NCI-H446 treated with DMSO at 0.1 percent for 48 hours (cell line): ENCODE results near the gene HHAT.

ENCODE experiments used
- DNase-seq: peaks from one replicate; lab custom pipeline; 2025; lab: John Stamatoyannopoulos, UW

HHAT gene

GRCh38 chr1:210551899-210552298 is 223.2 kb downstream of the HHAT start:
- no peak for DNase-seq

- DNase-seq: no peak
Measured at GRCh38 chr1:210553711-210554110, 225.0 kb downstream of the HHAT start.

DNA sequence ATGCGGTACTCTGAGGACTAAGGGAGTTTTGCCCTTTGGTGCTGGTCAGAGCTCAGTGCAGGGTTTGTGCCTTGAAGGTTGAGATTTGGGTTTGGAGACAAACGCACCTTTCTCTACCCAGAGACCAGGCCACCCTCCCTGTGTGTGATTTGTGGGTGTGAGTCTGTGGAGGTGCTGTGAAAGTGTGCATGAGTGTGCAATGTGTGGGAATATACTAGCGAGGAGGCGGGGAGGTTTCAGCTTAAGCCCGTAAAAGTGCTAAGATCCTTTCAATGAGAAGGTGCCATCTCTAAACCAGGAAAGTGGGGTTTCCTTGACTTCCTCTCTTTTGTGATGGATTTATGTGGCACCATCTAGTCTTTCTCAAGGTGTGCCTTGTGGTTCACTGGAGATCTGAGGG is 225.7 kb downstream of the HHAT start:
- no peak for DNase-seq

DNA sequence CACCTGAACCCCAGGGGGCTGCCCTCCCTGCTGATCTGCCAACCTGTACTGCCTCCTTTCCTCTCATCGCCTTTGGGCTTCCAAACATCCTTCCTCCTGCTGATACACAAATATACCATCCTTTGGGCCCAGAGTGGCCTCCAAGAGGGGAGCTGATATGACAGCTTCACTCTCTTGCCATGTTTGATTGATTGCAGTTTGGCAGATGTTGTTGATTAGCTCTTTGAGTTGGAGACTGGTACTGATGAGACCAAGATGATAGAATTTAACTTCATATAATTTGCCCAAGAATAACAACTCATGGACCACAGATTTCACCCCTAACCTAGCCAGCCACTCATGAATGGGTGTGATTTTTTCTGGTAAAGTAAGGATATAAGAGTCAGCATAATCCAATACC is 227.8 kb downstream of the HHAT start:
- no peak for DNase-seq

DNA sequence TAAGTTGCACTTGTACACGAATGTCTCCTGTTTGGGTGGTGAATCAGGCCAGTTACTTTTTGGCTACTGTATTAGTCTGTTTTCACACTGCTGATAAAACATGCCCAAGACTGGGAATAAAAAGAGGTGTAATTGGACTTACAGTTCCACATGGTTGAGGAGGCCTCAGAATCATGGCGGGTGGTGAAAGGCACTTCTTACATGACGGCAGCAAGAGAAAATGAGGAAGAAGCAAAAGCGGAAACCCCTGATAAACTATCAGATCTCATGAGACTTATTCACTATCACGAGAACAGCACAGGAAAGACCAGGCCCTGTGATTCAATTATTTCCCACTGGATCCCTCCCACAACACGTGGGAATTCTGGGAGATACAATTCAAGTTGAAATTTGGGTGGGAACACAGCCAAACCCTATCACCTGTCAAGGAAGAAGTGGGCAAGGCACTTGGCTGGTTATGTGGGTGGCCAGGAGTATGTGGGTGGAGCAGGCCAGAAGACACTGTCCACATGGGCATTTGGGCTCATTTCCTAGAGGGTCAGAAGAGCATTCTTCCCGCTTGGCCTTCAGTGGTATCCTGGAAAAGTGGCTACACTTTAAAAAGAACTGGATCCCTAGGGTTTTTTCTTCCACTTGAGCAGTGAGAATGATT is 228.8 kb downstream of the HHAT start:
- DNase-seq: no peak

- no peak for DNase-seq
Measured at GRCh38 chr1:210558302-210558701, 229.6 kb downstream of the HHAT start.

DNA sequence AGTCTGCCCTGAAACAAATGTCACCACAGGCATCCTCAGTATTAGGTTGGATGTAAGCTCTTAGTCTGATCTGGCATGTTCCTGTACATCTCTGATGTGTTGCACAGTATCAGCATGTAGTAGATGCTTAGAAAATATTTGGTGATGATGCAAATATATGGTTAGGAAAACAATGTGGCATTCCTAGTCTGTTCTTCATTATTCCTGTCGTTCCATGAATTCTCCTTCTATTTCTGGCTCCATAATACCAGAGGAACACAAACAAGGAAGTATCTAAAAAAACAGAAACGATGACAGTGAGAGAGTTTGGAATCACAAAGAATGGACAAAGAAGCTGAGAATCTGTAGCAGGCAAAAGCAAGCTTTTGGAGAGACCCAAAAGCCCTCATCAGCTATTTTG is 236.6 kb downstream of the HHAT start:
- no peak for DNase-seq

DNA sequence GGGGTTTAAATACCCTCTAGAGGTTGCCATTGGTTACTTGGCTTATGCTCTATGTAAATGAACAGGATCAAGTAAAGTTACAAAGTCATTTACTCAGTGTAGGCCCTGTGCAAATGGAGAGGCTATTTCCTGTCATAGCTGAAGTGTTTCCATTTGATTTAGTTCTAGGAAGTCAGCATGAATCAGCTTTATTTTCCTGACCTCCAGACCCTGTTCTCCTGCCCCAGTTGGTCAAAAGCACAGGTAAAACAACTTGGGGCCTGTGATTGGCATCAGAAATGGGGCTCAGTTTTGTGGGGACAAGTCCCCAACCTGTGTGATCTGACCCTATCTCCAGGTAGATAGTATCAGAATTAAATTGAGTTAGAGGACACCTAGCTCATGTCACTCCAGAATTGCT is 239.9 kb downstream of the HHAT start:
- no peak for DNase-seq

DNA sequence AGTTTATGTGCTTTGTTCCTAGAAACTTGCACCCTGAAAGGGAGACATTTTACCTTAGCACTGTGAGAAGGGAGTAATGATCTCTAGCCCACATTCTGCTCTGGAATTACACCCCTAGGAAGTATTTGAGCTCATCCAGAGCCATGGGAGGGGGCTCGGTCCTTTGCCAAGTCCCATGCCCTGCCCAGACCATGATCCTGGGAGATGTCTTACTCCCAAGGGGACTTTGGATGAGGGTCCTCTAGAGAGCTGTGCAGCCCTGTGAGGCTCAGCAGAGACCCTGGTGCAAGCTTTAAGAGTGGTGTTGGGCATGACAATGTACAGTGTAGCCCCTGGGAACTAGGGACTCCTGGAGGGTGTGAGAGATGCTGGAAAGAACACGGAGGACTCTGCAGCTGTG is 241.4 kb downstream of the HHAT start:
- no peak for DNase-seq

DNA sequence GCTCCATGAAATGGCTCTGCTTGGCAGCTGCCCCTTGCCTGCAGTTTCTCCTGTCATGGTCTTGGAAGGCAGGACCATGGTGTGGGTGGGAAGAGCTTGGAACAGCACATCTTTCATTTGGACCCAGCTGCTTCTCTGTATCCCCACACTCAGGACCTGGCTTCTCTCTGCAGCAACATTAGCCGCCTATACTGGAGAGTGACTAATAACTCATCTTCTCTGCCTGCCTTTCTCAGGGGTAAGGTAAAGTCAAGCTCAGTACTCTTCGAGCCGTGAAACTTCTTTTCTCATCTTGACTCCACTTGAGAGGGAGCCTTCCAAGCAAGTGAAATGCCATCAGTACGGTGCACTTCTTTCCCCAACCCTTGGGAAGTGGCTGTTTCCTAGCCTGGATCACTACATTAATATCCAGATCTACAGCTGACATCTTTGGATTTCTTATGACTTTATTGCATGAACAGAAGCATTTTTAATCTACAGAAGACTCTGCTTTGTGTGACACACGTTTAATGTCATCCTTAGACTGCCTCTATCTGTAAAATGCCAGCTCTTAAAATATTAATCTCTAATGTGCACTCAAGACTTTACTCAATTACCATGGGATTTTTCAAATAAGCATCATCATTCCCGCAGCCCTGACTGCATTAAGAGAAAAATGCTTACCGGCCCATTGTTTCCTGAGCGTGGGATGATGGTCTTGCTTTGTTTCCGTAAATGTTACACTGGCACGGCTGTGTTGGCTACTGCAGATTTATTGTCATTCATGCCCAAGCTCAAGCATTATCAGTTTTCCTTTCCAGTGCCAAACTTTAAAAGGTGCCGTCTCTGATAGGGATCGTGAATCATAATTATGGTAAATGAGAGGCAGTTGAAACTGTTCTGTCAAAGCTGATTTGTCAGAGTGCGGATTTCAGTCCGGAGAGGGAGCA is 242.9 kb downstream of the HHAT start:
- no peak for DNase-seq

DNA sequence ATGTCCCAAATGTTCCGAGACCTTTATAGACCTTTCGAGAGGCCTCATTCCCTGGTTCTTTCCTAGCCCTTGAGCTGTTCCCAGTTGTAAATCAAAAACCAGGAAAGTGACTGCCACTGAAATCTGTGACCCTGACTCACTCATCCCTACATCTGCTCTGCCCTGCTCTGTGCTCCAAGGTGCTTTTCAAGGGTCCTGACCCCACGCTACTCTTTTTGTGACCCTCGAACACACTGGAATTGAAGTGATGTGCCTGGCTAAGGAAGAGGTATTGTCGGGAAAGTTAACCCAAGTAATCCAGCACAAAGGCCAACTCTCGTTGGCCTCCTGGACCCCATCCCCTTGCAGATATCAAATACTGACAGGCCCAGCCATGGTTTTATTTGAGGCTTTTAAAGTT is 244.4 kb downstream of the HHAT start:
- no peak for DNase-seq

- no peak for DNase-seq
Measured at GRCh38 chr1:210582205-210582970, 253.7 kb downstream of the HHAT start.

DNA sequence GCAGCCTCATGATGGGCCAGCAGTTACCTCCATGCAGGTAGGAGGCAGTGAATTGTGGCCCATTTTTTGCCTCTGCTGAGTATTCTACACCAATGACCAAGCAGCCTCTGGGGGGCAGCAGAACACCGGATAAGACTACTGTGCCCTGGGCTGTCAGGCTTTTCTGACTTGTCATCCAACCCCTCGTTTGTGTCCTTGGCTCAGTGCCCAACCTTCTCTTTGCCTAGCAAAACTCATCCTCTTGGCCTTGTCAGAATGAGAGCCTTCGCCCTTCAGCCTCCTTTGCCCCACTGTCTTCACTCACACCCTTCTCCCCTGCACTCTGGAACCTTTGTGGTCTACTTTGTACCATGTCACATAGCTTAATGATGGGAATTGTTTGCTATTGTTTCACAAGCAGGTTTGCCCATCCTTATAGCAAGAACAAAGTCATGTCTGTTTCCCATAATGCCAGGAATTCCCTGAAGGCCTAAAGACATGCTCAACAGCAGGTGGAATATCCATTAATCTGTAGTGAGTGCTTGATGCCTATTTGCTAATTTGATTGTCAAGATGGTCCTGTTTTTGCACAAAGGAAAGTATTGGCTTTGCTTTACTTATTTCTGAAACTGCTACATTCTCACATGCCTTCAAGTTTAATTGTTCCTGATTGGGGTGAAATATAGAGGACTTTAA is 255.9 kb downstream of the HHAT start:
- peak; percentile 83 for DNase-seq

DNA sequence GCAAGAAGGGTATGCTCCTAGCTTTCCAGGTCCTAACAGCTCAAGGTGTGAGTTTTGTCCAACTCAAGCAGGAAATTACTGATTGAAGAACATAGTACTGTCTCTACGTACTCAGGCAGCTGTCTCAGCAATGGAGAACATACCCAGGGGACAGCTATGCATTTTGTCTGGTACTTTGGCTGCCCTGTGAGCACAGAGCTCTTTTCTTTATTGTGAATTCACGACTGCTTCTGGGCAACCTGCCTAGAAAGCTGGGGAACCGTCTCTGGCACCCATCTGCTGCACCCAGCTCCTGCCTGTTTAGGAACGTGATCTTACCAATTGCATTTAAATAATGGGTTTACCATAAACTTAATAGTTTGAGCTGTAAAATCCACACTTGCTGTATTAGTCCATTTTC is 258.1 kb downstream of the HHAT start:
- DNase-seq: peak; percentile 65

GRCh38 chr1:210587566-210587965 is 258.9 kb downstream of the HHAT start:
- no peak for DNase-seq

GRCh38 chr1:210588357-210588756 is 259.7 kb downstream of the HHAT start:
- DNase-seq: no peak

DNA sequence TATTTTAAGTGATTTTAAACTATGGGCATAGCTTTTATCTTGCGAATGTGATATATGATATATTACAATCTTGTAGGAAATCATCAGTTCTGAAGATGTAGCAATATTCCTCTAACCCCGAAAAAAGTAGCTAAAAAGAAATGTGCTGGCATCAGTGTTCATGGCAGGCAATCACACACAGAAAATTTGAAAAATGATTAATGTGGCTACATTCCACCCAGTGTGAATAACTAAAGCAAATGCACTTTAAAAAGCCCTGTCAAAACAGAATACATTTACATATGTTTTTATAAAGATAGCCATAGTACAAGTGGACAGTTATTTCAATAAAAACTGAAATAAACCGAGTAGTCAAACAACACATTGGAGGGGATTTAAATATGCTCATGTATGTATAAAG is 260.2 kb downstream of the HHAT start:
- no peak for DNase-seq

GRCh38 chr1:210591214-210591613 is 262.5 kb downstream of the HHAT start:
- no peak for DNase-seq

DNA sequence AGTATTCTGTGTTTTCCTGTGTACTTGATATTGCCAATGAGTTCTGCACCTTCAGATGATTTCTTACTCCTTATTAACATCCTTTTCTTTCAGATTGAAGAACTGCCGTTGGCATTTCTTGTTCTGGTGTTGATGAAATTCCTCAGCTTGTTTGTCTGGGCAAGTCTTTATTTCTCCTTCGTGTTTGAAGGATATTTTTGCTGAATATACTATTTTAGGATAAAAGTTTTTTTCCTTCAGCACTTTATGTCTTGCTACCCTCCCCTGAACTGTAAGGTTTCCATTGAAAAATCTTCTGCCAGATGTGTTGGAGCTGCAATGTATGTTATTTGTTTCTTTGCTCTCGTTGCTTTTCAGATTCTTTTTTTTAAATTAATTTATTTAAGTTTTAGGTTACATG is 265.9 kb downstream of the HHAT start:
- DNase-seq: no peak

- no peak for DNase-seq
Measured at GRCh38 chr1:210596641-210597040, 267.9 kb downstream of the HHAT start.

DNA sequence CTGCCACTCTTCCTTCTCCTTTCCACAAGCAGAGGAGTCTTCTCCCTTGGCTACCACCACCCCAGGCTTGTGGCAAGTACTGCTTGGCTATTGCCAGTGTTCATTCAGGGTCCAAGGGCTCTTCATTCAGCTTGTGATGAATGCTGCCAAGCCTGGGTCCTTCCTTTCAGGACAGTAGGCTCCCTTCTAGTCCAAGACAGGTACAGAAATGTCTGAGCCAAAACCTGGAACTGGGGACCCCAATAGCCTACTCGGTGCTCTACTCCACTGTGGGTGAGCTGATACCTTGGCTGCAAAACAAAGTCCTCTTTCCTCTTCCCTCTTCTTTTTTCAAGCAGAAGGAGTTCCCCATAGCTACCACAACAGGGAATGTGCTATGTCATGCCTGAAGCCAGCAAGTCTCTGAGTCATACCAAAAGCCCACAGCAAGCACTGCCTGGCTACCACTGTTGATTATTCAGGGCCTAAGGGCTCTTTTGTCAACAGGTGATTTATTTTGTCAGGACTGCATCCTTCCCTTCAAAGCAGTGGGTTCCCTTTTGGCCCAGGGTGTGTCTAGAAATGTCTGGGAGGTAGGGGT is 268.9 kb downstream of the HHAT start:
- DNase-seq: peak; percentile 7

DNA sequence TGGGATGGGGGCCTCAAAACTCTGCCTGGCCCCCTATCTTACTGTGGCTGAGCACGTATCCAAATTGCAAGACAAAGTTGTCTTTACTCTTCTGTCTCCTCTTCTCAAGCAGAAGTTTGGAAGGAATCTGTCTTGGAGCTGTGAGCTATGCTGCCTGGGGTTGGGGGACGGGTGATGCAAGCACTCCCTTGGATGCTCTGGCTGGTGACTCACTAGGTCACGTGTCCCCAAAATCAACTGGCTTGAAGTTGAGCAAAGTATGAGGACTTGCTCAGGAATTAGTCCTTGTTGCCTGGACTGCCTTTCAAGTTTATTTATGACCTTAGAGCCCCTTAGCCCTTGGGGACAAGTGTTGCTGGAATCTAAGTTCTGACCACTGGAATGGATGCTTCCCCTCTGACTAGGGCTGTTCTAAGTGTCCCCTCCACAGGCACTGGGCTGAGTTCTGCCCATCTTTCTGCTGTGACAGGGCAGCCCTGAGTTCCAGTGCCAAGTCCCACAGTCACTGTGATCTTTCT is 269.5 kb downstream of the HHAT start:
- no peak for DNase-seq
